ENCODE data around the gene CKLF.

The CKLF gene

GRCh38 chr16:66569131-66569530 lies 16.8 kb downstream of the CKLF start:
- DNase-seq (ENCODE audit: low read depth, low spot score): peak; percentile 33
- ChIA-PET POLR2A (interaction anchor here (1.2 kb wide), 1 partner anchor 17 kb away, joined by 3 read pairs; the partner anchor contains the start of gene CKLF), CTCF (interaction anchor here (0.8 to 3.3 kb wide), 6 partner anchors 11 to 212 kb away, joined by 3 to 21 read pairs (median 4); partner anchors contain the start of gene CMTM2)
- TF ChIP-seq CTCF (IDR thresholded peaks at IDR 0.05; ENCODE audit: insufficient read depth, low read length, missing control alignments): no peak
- H3K4me3 ChIP-seq (ENCODE audit: low read depth, low read length): no peak overlapping the region

GRCh38 chr16:66569827-66570405 lies 17.5 kb downstream of the CKLF start:
- CTCF ChIA-PET: interaction anchor here (1.0 to 3.3 kb wide), 8 partner anchors 10 to 298 kb away, joined by 3 to 21 read pairs (median 4); partner anchors contain the start of gene CMTM2

GRCh38 chr16:66572356-66572755 lies 20.0 kb downstream of the CKLF start:
- DNase-seq (ENCODE audit: low read depth, low spot score): no peak
- POLR2A ChIA-PET: no interaction called here
- no peak for TF ChIP-seq CTCF (IDR thresholded peaks at IDR 0.05; ENCODE audit: insufficient read depth, low read length, missing control alignments)

More at GRCh38 chr16:66569827-66570405, 17.5 kb downstream of the CKLF start:
- DNase-seq (ENCODE audit: low read depth, low spot score): peak; percentile 21
- H3K4me3 ChIP-seq (ENCODE audit: low read depth, low read length): no peak overlapping the region
- POLR2A ChIA-PET: interaction anchor here (0.7 to 0.9 kb wide), 2 partner anchors 10 to 54 kb away, joined by 3 to 4 read pairs; no protein-coding TSS in a partner anchor
- no peak for TF ChIP-seq CTCF (IDR thresholded peaks at IDR 0.05; ENCODE audit: insufficient read depth, low read length, missing control alignments)

GRCh38 chr16:66574081-66574480 lies 21.7 kb downstream of the CKLF start:
- TF ChIP-seq CTCF (IDR thresholded peaks at IDR 0.05; ENCODE audit: insufficient read depth, low read length, missing control alignments): no peak
- H3K4me3 ChIP-seq (ENCODE audit: low read depth, low read length): no peak overlapping the region
- CTCF ChIA-PET: interaction anchor here (0.7 to 1.5 kb wide), 2 partner anchors 10 to 34 kb away, joined by 3 to 8 read pairs; no protein-coding TSS in a partner anchor
- POLR2A ChIA-PET: no interaction called here
- DNase-seq (ENCODE audit: low read depth, low spot score): no peak

More at GRCh38 chr16:66572356-66572755, 20.0 kb downstream of the CKLF start:
- H3K4me3 ChIP-seq (ENCODE audit: low read depth, low read length): no peak overlapping the region
- CTCF ChIA-PET: interaction anchor here (1.0 to 3.3 kb wide), 4 partner anchors 8 to 165 kb away, joined by 3 to 21 read pairs (median 4); partner anchors contain the start of gene CMTM2

GRCh38 chr16:66574531-66574930 lies 22.2 kb downstream of the CKLF start:
- ChIA-PET CTCF (interaction anchor here (0.9 to 1.5 kb wide), 4 partner anchors 9 to 34 kb away, joined by 3 to 8 read pairs (median 4); no protein-coding TSS in a partner anchor), POLR2A (no interaction called here)
- H3K4me3 ChIP-seq (ENCODE audit: low read depth, low read length): no peak overlapping the region
- no peak for TF ChIP-seq CTCF (IDR thresholded peaks at IDR 0.05; ENCODE audit: insufficient read depth, low read length, missing control alignments)
- DNase-seq (ENCODE audit: low read depth, low spot score): no peak

GRCh38 chr16:66575060-66575459 lies 22.7 kb downstream of the CKLF start:
- ChIA-PET CTCF (interaction anchor here (0.9 to 1.2 kb wide), 4 partner anchors 10 to 33 kb away, joined by 3 to 5 read pairs (median 3); no protein-coding TSS in a partner anchor), POLR2A (no interaction called here)
- no peak for DNase-seq (ENCODE audit: low read depth, low spot score)
- TF ChIP-seq CTCF (IDR thresholded peaks at IDR 0.05; ENCODE audit: insufficient read depth, low read length, missing control alignments): no peak
- H3K4me3 ChIP-seq (ENCODE audit: low read depth, low read length): no peak overlapping the region
